Upper lobe of left lung (tissue), 6 donors: ENCODE results near the gene EMD. TPM values are rescaled to one million over a fixed set of nuclear protein-coding genes. Genes with fewer than 3 reads are reported as not detected.

Experiments
- ATAC-seq, 2 donors: fragments of 200-7000 bp; cut with Tn5 transposase; one replicate each; pipeline ENCODE4 v1.9.1; 2022; ENCODE audit warnings: mild to moderate bottlenecking in 2 of 2, moderate library complexity in 2 of 2; ENCODE audit not compliant: low FRiP score in 2 of 2
- DNase-seq, 2 donors: peaks; one replicate each; pipeline ENCODE4 v3.0.0-alpha.2; 2019 to 2020
- H3K27ac ChIP-seq, 4 donors: fragments of 200-600 bp; sonication (generic); one replicate each; pipeline ENCODE4 v1.5.1; 2016 to 2019
- H3K27me3 ChIP-seq, 4 donors: fragments of 200-600 bp; sonication (generic); one replicate each; pipeline ENCODE4 v1.5.1; 2017 to 2019
- H3K36me3 ChIP-seq, 4 donors: fragments of 200-600 bp; sonication (generic); one replicate each; pipeline ENCODE4 v1.5.1; 2016 to 2019
- H3K4me1 ChIP-seq, 4 donors: fragments of 200-600 bp; sonication (generic); one replicate each; pipeline ENCODE4 v1.5.1; 2018 to 2019
- H3K4me3 ChIP-seq, 4 donors: fragments of 200-600 bp; sonication (generic); one replicate each; pipeline ENCODE4 v1.5.1; 2017 to 2019; ENCODE audit warnings: mild to moderate bottlenecking in 2 of 4, moderate library complexity in 1 of 4
- H3K9me3 ChIP-seq, 4 donors: fragments of 200-600 bp; sonication (generic); one replicate each; pipeline ENCODE4 v1.5.1; 2018 to 2019
- EP300 ChIP-seq, 4 donors: sonication (generic); formaldehyde crosslinking; IDR thresholded peaks; one replicate each; pipeline ENCODE4 v1.5.1; 2017; ENCODE audit warnings: antibody characterized with exemption in 4 of 4, control low read depth in 2 of 4
- POLR2A ChIP-seq, 4 donors: fragments of 450-650 bp; IDR thresholded peaks; one replicate each; pipeline ENCODE4 v1.5.1; 2016 to 2017; ENCODE audit warnings: antibody characterized with exemption in 4 of 4, mild to moderate bottlenecking in 2 of 4
- POLR2AphosphoS5 ChIP-seq, 2 donors: sonication (generic); formaldehyde crosslinking; IDR thresholded peaks; one replicate each; pipeline ENCODE4 v1.5.1; 2017; ENCODE audit warnings: antibody characterized with exemption in 2 of 2
- WGBS, 2 donors: methylation state at CpG; one replicate each; pipeline ENCODE4 v1.1.5; 2017 to 2018; 5-methylcytosine and 5-hydroxymethylcytosine counted together
- total RNA-seq, 6 donors: library from RNA; depleted of rRNA in 4 of 6; stranded (reverse); fragments of >200 nt in 4 of 6; gene quantifications; one replicate each; pipeline versions ENCODE4 v1.1.0 to v1.2.1, GENCODE V29; 2016 to 2021
- TF ChIP-seq, protein P1 (sequence below), 6 experiments: fragments of 450-650 bp in 4 of 6; fragments of 200-600 bp in 2 of 6; sonication (generic) in 2 of 6; IDR thresholded peaks; one replicate each; pipeline ENCODE4 v1.5.1; 2016 to 2019; ENCODE audit warnings: antibody characterized with exemption in 6 of 6
- donor health status: DM: no; HTN: no; CAD: no; lungs with moderate emphysema.
- donor health status: DM: no; HTN: yes; CAD: no; lungs with severe emphysema.

EMD gene
- total RNA-seq, 6 donors from 2014 or later: 42.3 to 60.8 (median 53.6) TPM

DNA sequence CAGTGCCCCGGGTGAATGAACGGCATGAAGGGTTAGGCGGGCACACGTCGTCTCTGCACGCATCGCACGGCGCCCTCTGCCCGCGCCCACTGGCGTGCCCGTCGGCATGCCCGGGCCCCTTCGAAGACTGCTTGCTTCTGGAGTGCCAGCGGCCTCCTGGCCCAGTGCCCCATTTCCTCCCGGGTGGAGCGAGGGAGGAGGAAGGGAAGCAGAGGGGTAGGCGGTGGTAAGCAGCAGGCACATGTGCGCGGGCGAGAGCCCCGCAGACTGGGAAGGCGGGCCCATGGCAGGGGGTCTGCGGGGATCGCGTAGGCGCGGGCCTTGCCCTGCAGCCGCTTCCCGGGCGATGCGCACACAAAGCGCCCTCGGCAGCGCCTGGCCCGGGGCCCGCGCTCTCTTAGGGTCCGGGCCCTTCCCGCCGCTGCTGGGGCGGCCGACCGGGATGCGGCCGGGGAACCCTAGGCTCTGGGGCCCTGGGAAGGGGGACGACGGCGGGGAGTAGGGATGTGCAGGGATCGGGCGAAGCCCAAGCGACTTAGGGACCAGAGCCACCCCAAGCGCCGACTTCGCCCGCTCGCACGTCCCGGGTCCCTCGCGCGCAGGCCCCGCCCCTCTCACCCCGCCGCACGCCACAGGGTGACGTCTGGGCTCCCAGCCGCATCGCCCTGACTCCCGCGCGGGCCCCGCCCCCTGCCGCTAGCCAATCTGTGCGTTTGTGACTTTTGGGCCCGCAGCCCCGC lies 866 bp upstream of the EMD start:
- WGBS, 2 donors: 0 to 47% methylated on average over 1 to 34 of the region's 79 CpGs
- H3K4me3 ChIP-seq: peak overlapping the region; percentile 38 to 59 (median 50)
- H3K9me3 ChIP-seq: peaks cover 0 to 13% (median 0%) of the 10 kb centered on the region in 4 donors
- DNase-seq (peak in 1 of 2 donors; percentile 62), ATAC-seq (peak in 1 of 2 donors; percentile 17)
- TF ChIP-seq, protein P1, sequence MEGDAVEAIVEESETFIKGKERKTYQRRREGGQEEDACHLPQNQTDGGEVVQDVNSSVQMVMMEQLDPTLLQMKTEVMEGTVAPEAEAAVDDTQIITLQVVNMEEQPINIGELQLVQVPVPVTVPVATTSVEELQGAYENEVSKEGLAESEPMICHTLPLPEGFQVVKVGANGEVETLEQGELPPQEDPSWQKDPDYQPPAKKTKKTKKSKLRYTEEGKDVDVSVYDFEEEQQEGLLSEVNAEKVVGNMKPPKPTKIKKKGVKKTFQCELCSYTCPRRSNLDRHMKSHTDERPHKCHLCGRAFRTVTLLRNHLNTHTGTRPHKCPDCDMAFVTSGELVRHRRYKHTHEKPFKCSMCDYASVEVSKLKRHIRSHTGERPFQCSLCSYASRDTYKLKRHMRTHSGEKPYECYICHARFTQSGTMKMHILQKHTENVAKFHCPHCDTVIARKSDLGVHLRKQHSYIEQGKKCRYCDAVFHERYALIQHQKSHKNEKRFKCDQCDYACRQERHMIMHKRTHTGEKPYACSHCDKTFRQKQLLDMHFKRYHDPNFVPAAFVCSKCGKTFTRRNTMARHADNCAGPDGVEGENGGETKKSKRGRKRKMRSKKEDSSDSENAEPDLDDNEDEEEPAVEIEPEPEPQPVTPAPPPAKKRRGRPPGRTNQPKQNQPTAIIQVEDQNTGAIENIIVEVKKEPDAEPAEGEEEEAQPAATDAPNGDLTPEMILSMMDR (IDR thresholded peaks at IDR 0.05): no peak
- TF ChIP-seq POLR2A (IDR thresholded peaks at IDR 0.05): peak in 3 of 4 donors; percentile 71 to 87 (median 72)
- peak; percentile 49 to 76 for TF ChIP-seq POLR2AphosphoS5 (IDR thresholded peaks at IDR 0.05)
- H3K4me1 ChIP-seq: peaks cover 9 to 26% (median 20%) of the 10 kb centered on the region in 4 donors
- peak overlapping the region; percentile 93 to 97 (median 94) for H3K27ac ChIP-seq
- peaks cover 0 to 4% (median 0%) of the 10 kb centered on the region in 4 donors for H3K36me3 ChIP-seq
- peaks cover 0 to 5% (median 0%) of the 10 kb centered on the region in 4 donors for H3K27me3 ChIP-seq

DNA sequence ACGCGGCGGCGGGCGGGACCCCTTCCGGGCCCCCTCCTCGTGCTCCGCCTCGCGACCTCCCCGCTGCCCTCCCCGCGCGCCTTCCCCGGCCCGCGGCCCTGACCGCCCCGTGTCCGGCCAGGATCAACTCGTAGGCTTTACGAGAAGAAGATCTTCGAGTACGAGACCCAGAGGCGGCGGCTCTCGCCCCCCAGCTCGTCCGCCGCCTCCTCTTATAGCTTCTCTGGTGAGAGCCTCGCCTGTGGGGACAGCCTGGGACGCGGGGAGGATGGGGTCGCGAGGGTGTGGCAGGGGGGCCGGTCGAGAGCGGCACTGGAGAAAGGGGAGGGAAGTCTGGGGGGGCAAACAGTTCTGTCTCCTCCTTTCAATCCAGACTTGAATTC lies 465 bp downstream of the EMD start:
- ATAC-seq: no peak
- Histone ChIP-seq H3K9me3 (peaks cover 0 to 13% (median 0%) of the 10 kb centered on the region in 4 donors), H3K4me1 (peaks cover 4 to 13% (median 10%) of the 10 kb centered on the region in 4 donors), H3K36me3 (peaks cover 0 to 4% (median 0%) of the 10 kb centered on the region in 4 donors), H3K27ac (peak overlapping the region; percentile 97 to 98 (median 97)), H3K4me3 (peak overlapping the region; percentile 50 to 77 (median 69)), H3K27me3 (peaks cover 0 to 4% (median 0%) of the 10 kb centered on the region in 4 donors)
- DNase-seq: no peak
- 52% methylated on average over 38 of the region's 38 CpGs; no CpG with 5 or more reads in 1 of the 2 donors for WGBS, 2 donors
- TF ChIP-seq EP300 (IDR thresholded peaks at IDR 0.05) (no peak), POLR2AphosphoS5 (IDR thresholded peaks at IDR 0.05) (no peak), POLR2A (IDR thresholded peaks at IDR 0.05) (no peak)
- TF ChIP-seq, protein P1 (IDR thresholded peaks at IDR 0.05): no peak

DNA sequence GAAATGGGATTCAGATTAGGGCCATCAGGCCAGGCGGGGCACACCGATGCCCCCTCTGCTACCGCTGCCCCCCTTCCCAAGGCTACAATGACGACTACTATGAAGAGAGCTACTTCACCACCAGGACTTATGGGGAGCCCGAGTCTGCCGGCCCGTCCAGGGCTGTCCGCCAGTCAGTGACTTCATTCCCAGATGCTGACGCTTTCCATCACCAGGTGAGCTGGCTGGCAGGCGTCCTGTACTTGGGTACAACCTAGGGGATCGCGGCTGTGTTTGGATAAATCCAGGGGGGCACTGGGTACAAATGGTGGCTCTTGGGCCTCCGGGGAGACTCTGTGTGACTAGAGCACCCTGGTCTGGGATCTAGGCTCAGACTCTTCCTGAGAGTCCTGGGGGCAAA lies 1.1 kb downstream of the EMD start:
- Histone ChIP-seq H3K4me1 (peaks cover 4 to 11% (median 9%) of the 10 kb centered on the region in 4 donors), H3K4me3 (peak overlapping the region; percentile 50 to 77 (median 69)), H3K36me3 (peaks cover 0 to 4% (median 0%) of the 10 kb centered on the region in 4 donors), H3K27me3 (no peaks in the 10 kb centered on the region), H3K9me3 (peaks cover 0 to 13% (median 0%) of the 10 kb centered on the region in 4 donors), H3K27ac (peak overlapping the region; percentile 97 to 98 (median 97))
- DNase-seq (no peak), ATAC-seq (no peak)
- WGBS, 2 donors: 69% methylated on average over 13 of the region's 13 CpGs; no CpG with 5 or more reads in 1 of the 2 donors
- TF ChIP-seq POLR2AphosphoS5 (IDR thresholded peaks at IDR 0.05) (no peak), POLR2A (IDR thresholded peaks at IDR 0.05) (no peak), EP300 (IDR thresholded peaks at IDR 0.05) (no peak)
- TF ChIP-seq, protein P1 (IDR thresholded peaks at IDR 0.05): no peak

DNA sequence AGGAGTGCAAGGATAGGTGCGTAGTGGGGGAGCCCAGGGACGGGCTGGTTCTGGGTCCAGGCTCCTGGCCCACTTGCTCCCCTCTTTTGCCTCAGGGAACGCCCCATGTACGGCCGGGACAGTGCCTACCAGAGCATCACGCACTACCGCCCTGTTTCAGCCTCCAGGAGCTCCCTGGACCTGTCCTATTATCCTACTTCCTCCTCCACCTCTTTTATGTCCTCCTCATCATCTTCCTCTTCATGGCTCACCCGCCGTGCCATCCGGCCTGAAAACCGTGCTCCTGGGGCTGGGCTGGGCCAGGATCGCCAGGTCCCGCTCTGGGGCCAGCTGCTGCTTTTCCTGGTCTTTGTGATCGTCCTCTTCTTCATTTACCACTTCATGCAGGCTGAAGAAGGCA lies 1.7 kb downstream of the EMD start:
- no peak for ATAC-seq
- WGBS, 2 donors: 73 to 84% methylated on average over 9 to 14 of the region's 14 CpGs
- no peak for DNase-seq
- Histone ChIP-seq H3K27ac (no peak overlapping the region), H3K9me3 (peaks cover 0 to 13% (median 0%) of the 10 kb centered on the region in 4 donors), H3K27me3 (no peaks in the 10 kb centered on the region), H3K4me3 (peak overlapping the region in 1 of 4 donors; percentile 72), H3K36me3 (peaks cover 0 to 4% (median 0%) of the 10 kb centered on the region in 4 donors), H3K4me1 (peaks cover 4 to 11% (median 9%) of the 10 kb centered on the region in 4 donors)
- no peak for TF ChIP-seq POLR2AphosphoS5 (IDR thresholded peaks at IDR 0.05)
- no peak for TF ChIP-seq POLR2A (IDR thresholded peaks at IDR 0.05)
- TF ChIP-seq EP300 (IDR thresholded peaks at IDR 0.05): no peak
- TF ChIP-seq, protein P1 (IDR thresholded peaks at IDR 0.05): no peak
